ENCODE results near the gene MEPE. TPM values are rescaled to one million over a fixed set of nuclear protein-coding genes. Genes with fewer than 3 reads are reported as not detected.

Gene MEPE
- total RNA-seq, 1 experiment from 2014 or later: not detected

DNA sequence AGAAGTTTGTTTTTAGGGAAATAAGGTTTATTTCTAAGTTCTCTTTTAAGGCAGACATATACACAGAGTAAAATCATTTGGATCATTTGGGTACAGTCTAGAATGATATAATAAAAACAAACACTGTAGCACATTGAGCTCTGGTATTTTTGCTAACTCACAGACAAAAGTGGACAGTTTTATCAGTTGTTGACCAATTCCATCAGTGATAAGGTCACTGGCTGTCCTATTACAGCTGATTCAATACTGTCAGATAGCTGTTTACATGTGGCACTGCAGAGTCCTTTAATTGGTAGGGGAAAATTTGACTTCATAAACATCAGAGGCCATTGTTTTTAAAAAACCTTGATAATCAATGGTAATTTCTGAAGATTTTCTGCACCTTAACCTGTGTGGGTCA lies 29.9 kb upstream of the MEPE start (continued):
- TF ChIP-seq, protein P1, sequence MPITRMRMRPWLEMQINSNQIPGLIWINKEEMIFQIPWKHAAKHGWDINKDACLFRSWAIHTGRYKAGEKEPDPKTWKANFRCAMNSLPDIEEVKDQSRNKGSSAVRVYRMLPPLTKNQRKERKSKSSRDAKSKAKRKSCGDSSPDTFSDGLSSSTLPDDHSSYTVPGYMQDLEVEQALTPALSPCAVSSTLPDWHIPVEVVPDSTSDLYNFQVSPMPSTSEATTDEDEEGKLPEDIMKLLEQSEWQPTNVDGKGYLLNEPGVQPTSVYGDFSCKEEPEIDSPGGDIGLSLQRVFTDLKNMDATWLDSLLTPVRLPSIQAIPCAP (CRISPR knock-in tag; IDR thresholded peaks at IDR 0.05): no peak
- TF ChIP-seq IRF2 (CRISPR knock-in tag; IDR thresholded peaks at IDR 0.05; ENCODE audit: borderline replicate concordance, low read depth): no peak
- no peak for TF ChIP-seq ZNF416 (CRISPR knock-in tag; IDR thresholded peaks at IDR 0.05)
- TF ChIP-seq ATF1 (CRISPR knock-in tag; IDR thresholded peaks at IDR 0.05): no peak
- no peak for TF ChIP-seq TEAD4 (CRISPR knock-in tag; IDR thresholded peaks at IDR 0.05)

DNA sequence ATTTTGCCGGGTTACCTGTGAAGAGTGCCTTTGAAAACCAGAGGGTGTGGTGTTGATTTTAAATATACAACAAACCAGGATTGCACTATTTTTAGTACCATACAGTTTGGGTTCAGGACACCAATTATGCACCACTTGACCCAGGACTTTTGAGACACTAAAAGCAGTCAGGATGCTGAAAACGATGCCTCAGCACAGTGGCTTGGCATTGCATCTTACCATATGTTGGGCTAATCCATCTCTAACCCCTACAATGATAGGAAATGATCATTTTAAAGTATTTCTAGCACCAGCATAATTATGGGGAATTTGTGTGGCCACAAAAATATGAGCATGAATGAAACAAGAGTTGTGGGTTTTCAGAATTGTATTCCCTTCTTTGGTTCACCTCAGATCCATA lies 29.3 kb upstream of the MEPE start:
- peaks cover 2% of the 10 kb centered on the region; the same call in 1 of the 2 replicates for H3K4me1 Mint-ChIP-seq
- ATAC-seq: no peak
- no peak overlapping the region for H3K27ac Mint-ChIP-seq
- no peaks in the 10 kb centered on the region for H3K27me3 Mint-ChIP-seq (ENCODE audit: low read depth)
- H3K4me3 Mint-ChIP-seq: no peak overlapping the region
- no peak for TF ChIP-seq ETV6 (CRISPR knock-in tag; IDR thresholded peaks at IDR 0.05)
- no peak for TF ChIP-seq SMAD4 (CRISPR knock-in tag; IDR thresholded peaks at IDR 0.05)
- TF ChIP-seq, protein P2, sequence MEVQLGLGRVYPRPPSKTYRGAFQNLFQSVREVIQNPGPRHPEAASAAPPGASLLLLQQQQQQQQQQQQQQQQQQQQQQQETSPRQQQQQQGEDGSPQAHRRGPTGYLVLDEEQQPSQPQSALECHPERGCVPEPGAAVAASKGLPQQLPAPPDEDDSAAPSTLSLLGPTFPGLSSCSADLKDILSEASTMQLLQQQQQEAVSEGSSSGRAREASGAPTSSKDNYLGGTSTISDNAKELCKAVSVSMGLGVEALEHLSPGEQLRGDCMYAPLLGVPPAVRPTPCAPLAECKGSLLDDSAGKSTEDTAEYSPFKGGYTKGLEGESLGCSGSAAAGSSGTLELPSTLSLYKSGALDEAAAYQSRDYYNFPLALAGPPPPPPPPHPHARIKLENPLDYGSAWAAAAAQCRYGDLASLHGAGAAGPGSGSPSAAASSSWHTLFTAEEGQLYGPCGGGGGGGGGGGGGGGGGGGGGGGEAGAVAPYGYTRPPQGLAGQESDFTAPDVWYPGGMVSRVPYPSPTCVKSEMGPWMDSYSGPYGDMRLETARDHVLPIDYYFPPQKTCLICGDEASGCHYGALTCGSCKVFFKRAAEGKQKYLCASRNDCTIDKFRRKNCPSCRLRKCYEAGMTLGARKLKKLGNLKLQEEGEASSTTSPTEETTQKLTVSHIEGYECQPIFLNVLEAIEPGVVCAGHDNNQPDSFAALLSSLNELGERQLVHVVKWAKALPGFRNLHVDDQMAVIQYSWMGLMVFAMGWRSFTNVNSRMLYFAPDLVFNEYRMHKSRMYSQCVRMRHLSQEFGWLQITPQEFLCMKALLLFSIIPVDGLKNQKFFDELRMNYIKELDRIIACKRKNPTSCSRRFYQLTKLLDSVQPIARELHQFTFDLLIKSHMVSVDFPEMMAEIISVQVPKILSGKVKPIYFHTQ (CRISPR knock-in tag; IDR thresholded peaks at IDR 0.05): no peak
- TF ChIP-seq FOXJ3 (CRISPR knock-in tag; IDR thresholded peaks at IDR 0.05; ENCODE audit: borderline replicate concordance): no peak
- no peak for TF ChIP-seq ZNF416 (CRISPR knock-in tag; IDR thresholded peaks at IDR 0.05)
- no peak for TF ChIP-seq ZNF423 (CRISPR knock-in tag; IDR thresholded peaks at IDR 0.05)
- TF ChIP-seq, protein P1 (CRISPR knock-in tag; IDR thresholded peaks at IDR 0.05): no peak
- no peak for TF ChIP-seq GRHL2 (CRISPR knock-in tag; IDR thresholded peaks at IDR 0.05; ENCODE audit: insufficient replicate concordance, severe bottlenecking)
- TF ChIP-seq ZNF219 (CRISPR knock-in tag; IDR thresholded peaks at IDR 0.05; ENCODE audit: borderline replicate concordance): no peak
- TF ChIP-seq CREB1 (CRISPR knock-in tag; IDR thresholded peaks at IDR 0.05): no peak
- TF ChIP-seq NR1H2 (CRISPR knock-in tag; IDR thresholded peaks at IDR 0.05): no peak
- TF ChIP-seq, protein P3, sequence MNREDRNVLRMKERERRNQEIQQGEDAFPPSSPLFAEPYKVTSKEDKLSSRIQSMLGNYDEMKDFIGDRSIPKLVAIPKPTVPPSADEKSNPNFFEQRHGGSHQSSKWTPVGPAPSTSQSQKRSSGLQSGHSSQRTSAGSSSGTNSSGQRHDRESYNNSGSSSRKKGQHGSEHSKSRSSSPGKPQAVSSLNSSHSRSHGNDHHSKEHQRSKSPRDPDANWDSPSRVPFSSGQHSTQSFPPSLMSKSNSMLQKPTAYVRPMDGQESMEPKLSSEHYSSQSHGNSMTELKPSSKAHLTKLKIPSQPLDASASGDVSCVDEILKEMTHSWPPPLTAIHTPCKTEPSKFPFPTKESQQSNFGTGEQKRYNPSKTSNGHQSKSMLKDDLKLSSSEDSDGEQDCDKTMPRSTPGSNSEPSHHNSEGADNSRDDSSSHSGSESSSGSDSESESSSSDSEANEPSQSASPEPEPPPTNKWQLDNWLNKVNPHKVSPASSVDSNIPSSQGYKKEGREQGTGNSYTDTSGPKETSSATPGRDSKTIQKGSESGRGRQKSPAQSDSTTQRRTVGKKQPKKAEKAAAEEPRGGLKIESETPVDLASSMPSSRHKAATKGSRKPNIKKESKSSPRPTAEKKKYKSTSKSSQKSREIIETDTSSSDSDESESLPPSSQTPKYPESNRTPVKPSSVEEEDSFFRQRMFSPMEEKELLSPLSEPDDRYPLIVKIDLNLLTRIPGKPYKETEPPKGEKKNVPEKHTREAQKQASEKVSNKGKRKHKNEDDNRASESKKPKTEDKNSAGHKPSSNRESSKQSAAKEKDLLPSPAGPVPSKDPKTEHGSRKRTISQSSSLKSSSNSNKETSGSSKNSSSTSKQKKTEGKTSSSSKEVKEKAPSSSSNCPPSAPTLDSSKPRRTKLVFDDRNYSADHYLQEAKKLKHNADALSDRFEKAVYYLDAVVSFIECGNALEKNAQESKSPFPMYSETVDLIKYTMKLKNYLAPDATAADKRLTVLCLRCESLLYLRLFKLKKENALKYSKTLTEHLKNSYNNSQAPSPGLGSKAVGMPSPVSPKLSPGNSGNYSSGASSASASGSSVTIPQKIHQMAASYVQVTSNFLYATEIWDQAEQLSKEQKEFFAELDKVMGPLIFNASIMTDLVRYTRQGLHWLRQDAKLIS (CRISPR knock-in tag; IDR thresholded peaks at IDR 0.05; ENCODE audit: borderline replicate concordance): no peak
- TF ChIP-seq ZNF138 (CRISPR knock-in tag; conservative IDR thresholded peaks at IDR 0.05): no peak
- TF ChIP-seq, protein P4, sequence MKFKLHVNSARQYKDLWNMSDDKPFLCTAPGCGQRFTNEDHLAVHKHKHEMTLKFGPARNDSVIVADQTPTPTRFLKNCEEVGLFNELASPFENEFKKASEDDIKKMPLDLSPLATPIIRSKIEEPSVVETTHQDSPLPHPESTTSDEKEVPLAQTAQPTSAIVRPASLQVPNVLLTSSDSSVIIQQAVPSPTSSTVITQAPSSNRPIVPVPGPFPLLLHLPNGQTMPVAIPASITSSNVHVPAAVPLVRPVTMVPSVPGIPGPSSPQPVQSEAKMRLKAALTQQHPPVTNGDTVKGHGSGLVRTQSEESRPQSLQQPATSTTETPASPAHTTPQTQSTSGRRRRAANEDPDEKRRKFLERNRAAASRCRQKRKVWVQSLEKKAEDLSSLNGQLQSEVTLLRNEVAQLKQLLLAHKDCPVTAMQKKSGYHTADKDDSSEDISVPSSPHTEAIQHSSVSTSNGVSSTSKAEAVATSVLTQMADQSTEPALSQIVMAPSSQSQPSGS (CRISPR knock-in tag; IDR thresholded peaks at IDR 0.05; ENCODE audit: borderline replicate concordance, low read depth): no peak
- TF ChIP-seq, protein P5, sequence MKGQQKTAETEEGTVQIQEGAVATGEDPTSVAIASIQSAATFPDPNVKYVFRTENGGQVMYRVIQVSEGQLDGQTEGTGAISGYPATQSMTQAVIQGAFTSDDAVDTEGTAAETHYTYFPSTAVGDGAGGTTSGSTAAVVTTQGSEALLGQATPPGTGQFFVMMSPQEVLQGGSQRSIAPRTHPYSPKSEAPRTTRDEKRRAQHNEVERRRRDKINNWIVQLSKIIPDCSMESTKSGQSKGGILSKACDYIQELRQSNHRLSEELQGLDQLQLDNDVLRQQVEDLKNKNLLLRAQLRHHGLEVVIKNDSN (CRISPR knock-in tag; IDR thresholded peaks at IDR 0.05): no peak
- TF ChIP-seq ATF1 (CRISPR knock-in tag; IDR thresholded peaks at IDR 0.05): no peak
- TF ChIP-seq SMAD3 (CRISPR knock-in tag; IDR thresholded peaks at IDR 0.05; ENCODE audit: borderline replicate concordance): no peak
- H3K9me3 Mint-ChIP-seq: peaks cover under 1% of the 10 kb centered on the region
- no peaks in the 10 kb centered on the region for H3K36me3 Mint-ChIP-seq
- ChIA-PET POLR2A (no interaction called here), CTCF (no interaction called here)
- DNase-seq (ENCODE audit: low spot score): no peak

Data from WTC11 (cell line).